Activated CD4-positive, alpha-beta memory T cell treated with anti-CD3 and anti-CD28 coated beads for 36 hours (primary cell): ENCODE measurements around the gene KMT2A. TPM values are rescaled to one million over a fixed set of nuclear protein-coding genes. Genes with fewer than 3 reads are reported as not detected.
A peak's percentile ranks its signal among the peaks of the same experiment; 100 is the strongest.

ENCODE experiments used
- CTCF ChIA-PET: fragments of 350-600 bp; sonication (Branson Sonifier 250); formaldehyde crosslinking; loops from one replicate; lab custom pipeline; 2021; ENCODE audit warnings: antibody characterized with exemption, inconsistent platforms; lab: Charles Lee
- POLR2A ChIA-PET: fragments of 350-600 bp; sonication (Branson Sonifier 250); formaldehyde crosslinking; loops from one replicate; lab custom pipeline; 2021; ENCODE audit warnings: antibody characterized with exemption; lab: Charles Lee
- DNase-seq: peaks from one replicate; pipeline ENCODE4 v3.0.0-alpha.2; 2020
- H3K27ac Mint-ChIP-seq: one replicate; pipeline ENCODE4 v1.8.0; 2021; ENCODE audit warnings: mixed read lengths
- H3K27me3 Mint-ChIP-seq: one replicate; pipeline ENCODE4 v1.8.0; 2021; ENCODE audit warnings: mixed read lengths
- H3K36me3 Mint-ChIP-seq: one replicate; pipeline ENCODE4 v1.8.0; 2021; ENCODE audit warnings: mixed read lengths
- H3K4me1 Mint-ChIP-seq: one replicate; pipeline ENCODE4 v1.8.0; 2021; ENCODE audit warnings: low read depth, mixed read lengths
- H3K4me3 Mint-ChIP-seq: one replicate; pipeline ENCODE4 v1.8.0; 2021; ENCODE audit warnings: mild to moderate bottlenecking, mixed read lengths
- H3K9me3 Mint-ChIP-seq: one replicate; pipeline ENCODE4 v1.8.0; 2021; ENCODE audit warnings: mixed read lengths
- intact Hi-C: fragments of 100-400 bp; cut with micrococcal nuclease; formaldehyde crosslinking; loops from one replicate; pipeline ENCODE4 v1.15.1; 2023
- total RNA-seq, 2 experiments: library from RNA; stranded (reverse); gene quantifications; one replicate each; pipeline ENCODE4 v1.2.3, GENCODE V29; 2021

KMT2A gene
- total RNA-seq, 2 experiments from 2014 or later = 61.5 to 72.4 TPM

DNA sequence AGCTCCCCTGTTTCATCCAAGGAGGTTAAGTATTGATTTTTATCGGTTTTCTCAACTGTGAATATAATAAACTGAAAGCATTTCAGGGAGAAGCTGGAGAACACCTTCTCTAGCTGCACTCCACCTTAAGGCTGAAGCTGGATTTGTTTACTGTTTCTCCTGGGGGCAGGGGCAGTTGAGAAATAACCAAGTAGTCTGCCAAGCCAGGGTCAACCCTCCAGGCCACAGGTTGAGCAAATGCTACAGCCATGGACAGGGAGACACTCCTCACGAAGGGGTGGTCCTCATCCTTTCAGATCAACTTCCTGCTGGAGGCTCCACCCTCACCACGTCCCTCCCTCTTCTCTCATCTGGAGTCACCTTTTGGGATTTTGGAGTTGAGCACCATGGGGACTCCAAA is 90.8 kb downstream of the KMT2A start, which contains the start of gene TTC36:
TSS of gene TTC36 (plus strand) at position 366 of the 400 bp plus-strand sequence. CDS start at position 387, 21 bp downstream.
- Mint-ChIP-seq H3K9me3 (no peaks in the 10 kb centered on the region), H3K27me3 (no peaks in the 10 kb centered on the region), H3K4me3 (no peak within 1 kb of the TSS), H3K4me1 (peaks cover 28% of the 10 kb centered on the region), H3K36me3 (peaks cover 6% of the 10 kb centered on the region), H3K27ac (no peak within 1 kb of the TSS)
- no peak for DNase-seq
- ChIA-PET CTCF (no interaction called here), POLR2A (interaction anchor here (0.6 kb wide), 1 partner anchor 162 kb away, joined by 3 read pairs; no protein-coding TSS in a partner anchor)
- intact Hi-C loops = no loop called here

DNA sequence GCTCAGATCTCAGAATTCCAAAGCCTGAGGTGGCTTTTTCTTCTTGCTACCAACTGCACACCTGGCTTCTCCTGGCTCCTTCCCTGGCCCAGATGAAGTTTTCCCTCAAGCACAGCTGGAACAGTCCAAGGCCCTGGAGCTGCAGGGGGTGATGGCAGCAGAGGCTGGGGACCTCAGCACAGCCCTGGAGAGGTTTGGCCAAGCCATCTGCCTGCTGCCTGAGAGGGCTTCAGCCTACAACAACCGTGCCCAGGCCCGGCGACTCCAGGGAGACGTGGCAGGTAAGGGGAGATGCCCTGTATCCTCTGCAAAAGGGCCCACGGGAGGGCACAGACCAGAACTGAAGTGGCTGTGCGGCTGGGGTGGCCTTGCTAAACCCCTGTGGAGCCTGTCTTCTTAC is 92.2 kb downstream of the KMT2A start:
- Mint-ChIP-seq H3K9me3 (no peaks in the 10 kb centered on the region), H3K4me3 (no peak overlapping the region), H3K27ac (no peak overlapping the region), H3K36me3 (peaks cover 1% of the 10 kb centered on the region), H3K4me1 (peaks cover 28% of the 10 kb centered on the region), H3K27me3 (no peaks in the 10 kb centered on the region)
- no peak for DNase-seq
- ChIA-PET POLR2A (interaction anchor here (1.1 kb wide), 1 partner anchor 72 kb away, joined by 3 read pairs; no protein-coding TSS in a partner anchor), CTCF (interaction anchor here (1.3 kb wide), 1 partner anchor 40 kb away, joined by 3 read pairs; no protein-coding TSS in a partner anchor)
- intact Hi-C loops = no loop called here

DNA sequence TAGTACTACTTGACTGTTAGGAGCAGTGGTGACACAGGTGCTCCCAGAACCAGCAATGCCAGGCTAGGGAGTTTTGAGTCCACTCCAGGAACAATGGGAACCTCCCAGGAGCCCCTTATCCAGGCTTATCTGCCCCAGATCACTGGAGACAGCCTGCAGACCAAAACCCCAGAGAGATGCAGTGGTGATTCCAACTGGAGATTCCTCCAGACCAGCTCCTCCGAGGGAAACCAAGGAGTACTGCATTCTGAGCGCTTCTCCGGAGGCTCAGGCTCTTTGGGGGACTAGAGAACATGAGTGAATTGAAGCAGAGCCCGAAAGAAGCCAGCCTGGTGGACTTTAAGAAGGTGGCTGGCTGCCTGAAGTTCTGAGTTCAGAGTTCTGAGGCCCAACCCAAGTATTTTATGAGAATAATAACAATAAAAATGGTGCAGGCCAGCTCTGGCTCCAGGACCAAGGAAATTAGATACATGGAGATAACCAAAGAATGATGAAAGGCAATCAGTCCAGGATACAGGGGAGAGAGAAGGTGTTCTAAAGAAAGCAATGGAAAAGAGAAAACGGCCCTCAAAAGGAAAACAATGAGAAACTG is 93.4 kb downstream of the KMT2A start:
- H3K27me3 Mint-ChIP-seq = no peaks in the 10 kb centered on the region

DNA sequence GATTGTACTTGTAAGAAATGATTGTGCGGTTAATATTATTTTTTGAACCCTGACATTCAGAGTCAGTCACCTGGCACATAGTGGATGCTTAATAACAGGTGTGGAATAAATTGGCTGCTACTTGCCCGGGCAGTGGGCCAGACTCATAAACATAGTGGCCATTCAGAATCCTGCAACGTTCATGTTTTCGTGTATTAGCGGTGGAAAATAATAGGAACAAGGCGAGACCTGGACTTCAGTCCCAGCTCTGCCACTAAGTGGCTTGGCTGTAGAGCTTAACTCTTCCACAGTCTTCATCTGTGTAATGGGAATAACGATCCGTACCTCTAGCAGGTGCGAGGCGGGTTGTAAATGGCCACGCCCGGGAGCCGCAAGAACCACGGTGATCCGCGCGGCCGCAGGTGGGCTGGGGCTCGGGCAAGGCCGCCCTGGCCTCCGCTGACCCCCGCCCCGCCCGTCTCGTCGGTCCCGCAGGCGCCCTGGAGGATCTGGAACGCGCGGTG is 93.9 kb downstream of the KMT2A start:
- Mint-ChIP-seq H3K27ac (peak overlapping the region; percentile 32), H3K36me3 (no peaks in the 10 kb centered on the region), H3K4me3 (peak overlapping the region; percentile 92), H3K4me1 (peaks cover 28% of the 10 kb centered on the region), H3K27me3 (no peaks in the 10 kb centered on the region), H3K9me3 (no peaks in the 10 kb centered on the region)
- POLR2A ChIA-PET = interaction anchor here (0.6 to 1.0 kb wide), 2 partner anchors 8 to 91 kb away, joined by 3 read pairs; no protein-coding TSS in a partner anchor
- CTCF ChIA-PET = interaction anchor here (1.0 to 1.5 kb wide), 3 partner anchors 12 to 235 kb away, joined by 3 to 6 read pairs (median 3); partner anchors contain the start of gene ATP5MG
- DNase-seq = no peak
- intact Hi-C loops = loop anchor here (2.0 kb wide), 1 partner anchor 43 kb away; the partner anchor contains the start of gene ARCN1

More for the DNA sequence above, 93.4 kb downstream of the KMT2A start:
- no peaks in the 10 kb centered on the region for H3K9me3 Mint-ChIP-seq
- no peak overlapping the region for H3K27ac Mint-ChIP-seq
- no peaks in the 10 kb centered on the region for H3K36me3 Mint-ChIP-seq
- H3K4me1 Mint-ChIP-seq = peaks cover 28% of the 10 kb centered on the region
- ChIA-PET CTCF (interaction anchor here (1.0 to 1.5 kb wide), 3 partner anchors 12 to 234 kb away, joined by 3 to 6 read pairs (median 3); partner anchors contain the start of gene ATP5MG), POLR2A (no interaction called here)
- no peak for DNase-seq
- intact Hi-C loops = loop anchor here (2.0 kb wide), 1 partner anchor 43 kb away; the partner anchor contains the start of gene ARCN1
- H3K4me3 Mint-ChIP-seq = peak overlapping the region; percentile 92

DNA sequence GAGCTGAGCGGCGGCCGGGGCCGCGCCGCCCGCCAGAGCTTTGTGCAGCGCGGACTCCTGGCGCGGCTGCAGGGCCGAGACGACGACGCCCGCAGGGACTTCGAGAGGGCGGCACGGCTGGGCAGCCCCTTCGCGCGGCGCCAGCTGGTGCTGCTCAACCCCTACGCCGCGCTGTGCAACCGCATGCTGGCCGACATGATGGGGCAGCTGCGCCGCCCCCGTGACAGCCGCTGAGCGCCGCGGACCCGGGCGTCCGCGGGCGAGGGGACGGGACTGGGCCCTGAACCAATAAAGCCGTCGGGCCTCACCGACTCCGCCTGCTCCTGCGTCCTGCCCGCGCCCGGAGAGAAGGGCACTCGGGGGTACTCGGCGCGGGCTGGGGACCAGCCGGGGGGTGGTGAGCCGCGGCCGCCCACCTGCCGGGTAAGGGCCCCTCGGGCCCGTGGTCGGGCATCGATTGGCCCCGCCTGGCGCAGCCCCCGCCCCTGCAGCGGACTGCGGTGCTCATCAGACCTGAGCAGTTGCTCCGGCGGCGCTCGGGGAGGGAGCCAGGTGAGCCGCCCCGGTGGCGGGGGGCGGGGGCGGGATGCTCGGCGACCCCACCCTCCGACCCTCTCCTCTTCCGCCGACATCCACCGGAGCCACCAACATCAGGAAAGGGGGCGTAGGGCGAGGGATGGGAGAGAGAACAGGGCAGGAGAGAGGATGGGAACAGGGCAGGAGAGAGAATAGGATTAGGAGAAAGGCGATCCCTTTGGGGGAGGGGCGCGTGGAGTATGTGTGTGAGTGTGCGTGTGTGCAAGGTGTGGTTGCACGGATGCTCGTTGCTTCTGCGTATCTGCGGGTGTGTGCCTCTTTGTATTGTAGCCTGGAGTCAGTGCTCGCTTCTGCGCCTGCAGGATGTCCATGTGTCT is 94.6 kb downstream of the KMT2A start, which contains the start of gene TMEM25:
TSS of gene TMEM25 (plus strand) at position 510 of the 914 bp plus-strand sequence. CDS start 610 bp downstream, outside the sequence.
- peak within 1 kb of the TSS; percentile 74 for H3K27ac Mint-ChIP-seq
- POLR2A ChIA-PET = interaction anchor here (0.6 to 1.0 kb wide), 2 partner anchors 9 to 91 kb away, joined by 3 read pairs; no protein-coding TSS in a partner anchor
- H3K4me1 Mint-ChIP-seq = peaks cover 28% of the 10 kb centered on the region
- H3K27me3 Mint-ChIP-seq = no peaks in the 10 kb centered on the region
- no peaks in the 10 kb centered on the region for H3K36me3 Mint-ChIP-seq
- CTCF ChIA-PET = interaction anchor here (1.0 to 1.5 kb wide), 3 partner anchors 13 to 235 kb away, joined by 3 to 6 read pairs (median 3); partner anchors contain the start of gene ATP5MG
- no peaks in the 10 kb centered on the region for H3K9me3 Mint-ChIP-seq
- DNase-seq = peak; percentile 84
- intact Hi-C loops = loop anchor here (2.0 kb wide), 1 partner anchor 42 kb away; the partner anchor contains the start of gene ARCN1
- H3K4me3 Mint-ChIP-seq = peak within 1 kb of the TSS; percentile 92

DNA sequence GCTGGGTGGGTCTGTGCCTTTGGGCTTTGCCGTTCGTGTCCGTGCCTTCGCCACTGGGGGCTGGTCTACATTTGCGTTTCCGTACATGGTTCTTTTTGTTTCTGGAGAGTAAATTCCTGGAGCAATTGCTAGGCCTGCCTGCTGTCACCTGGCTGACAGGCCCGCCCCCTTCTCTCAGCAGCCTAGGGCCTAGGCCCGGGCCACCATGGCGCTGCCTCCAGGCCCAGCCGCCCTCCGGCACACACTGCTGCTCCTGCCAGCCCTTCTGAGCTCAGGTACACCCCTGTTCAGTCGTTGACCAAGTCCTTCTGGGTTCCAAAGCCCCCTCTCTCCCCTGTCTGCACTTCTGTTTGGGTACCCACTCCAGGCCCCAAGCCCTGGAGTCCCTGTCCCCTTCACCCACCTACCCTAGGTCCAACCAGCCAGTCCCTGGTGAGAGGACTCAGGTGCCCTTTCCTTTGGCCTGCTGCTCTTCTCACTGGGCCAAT is 95.3 kb downstream of the KMT2A start:
- Mint-ChIP-seq H3K4me1 (peaks cover 28% of the 10 kb centered on the region), H3K27me3 (no peaks in the 10 kb centered on the region), H3K27ac (peak overlapping the region; percentile 74), H3K9me3 (no peaks in the 10 kb centered on the region), H3K4me3 (peak overlapping the region; percentile 92), H3K36me3 (no peaks in the 10 kb centered on the region)
- no peak for DNase-seq
- ChIA-PET CTCF (no interaction called here), POLR2A (no interaction called here)
- intact Hi-C loops = loop anchor here (2.0 kb wide), 1 partner anchor 41 kb away; the partner anchor contains the start of gene ARCN1

DNA sequence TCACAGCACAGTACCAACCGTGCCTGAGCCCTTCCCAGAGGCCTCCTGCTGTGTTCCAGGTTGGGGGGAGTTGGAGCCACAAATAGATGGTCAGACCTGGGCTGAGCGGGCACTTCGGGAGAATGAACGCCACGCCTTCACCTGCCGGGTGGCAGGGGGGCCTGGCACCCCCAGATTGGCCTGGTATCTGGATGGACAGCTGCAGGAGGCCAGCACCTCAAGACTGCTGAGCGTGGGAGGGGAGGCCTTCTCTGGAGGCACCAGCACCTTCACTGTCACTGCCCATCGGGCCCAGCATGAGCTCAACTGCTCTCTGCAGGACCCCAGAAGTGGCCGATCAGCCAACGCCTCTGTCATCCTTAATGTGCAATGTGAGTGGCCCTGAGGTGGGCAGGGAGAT is 95.8 kb downstream of the KMT2A start:
- intact Hi-C loops = no loop called here
- H3K4me1 Mint-ChIP-seq = peaks cover 28% of the 10 kb centered on the region
- CTCF ChIA-PET = no interaction called here
- H3K27ac Mint-ChIP-seq = no peak overlapping the region
- POLR2A ChIA-PET = no interaction called here
- H3K9me3 Mint-ChIP-seq = no peaks in the 10 kb centered on the region
- no peaks in the 10 kb centered on the region for H3K27me3 Mint-ChIP-seq
- no peaks in the 10 kb centered on the region for H3K36me3 Mint-ChIP-seq
- DNase-seq = no peak
- H3K4me3 Mint-ChIP-seq = peak overlapping the region; percentile 92

DNA sequence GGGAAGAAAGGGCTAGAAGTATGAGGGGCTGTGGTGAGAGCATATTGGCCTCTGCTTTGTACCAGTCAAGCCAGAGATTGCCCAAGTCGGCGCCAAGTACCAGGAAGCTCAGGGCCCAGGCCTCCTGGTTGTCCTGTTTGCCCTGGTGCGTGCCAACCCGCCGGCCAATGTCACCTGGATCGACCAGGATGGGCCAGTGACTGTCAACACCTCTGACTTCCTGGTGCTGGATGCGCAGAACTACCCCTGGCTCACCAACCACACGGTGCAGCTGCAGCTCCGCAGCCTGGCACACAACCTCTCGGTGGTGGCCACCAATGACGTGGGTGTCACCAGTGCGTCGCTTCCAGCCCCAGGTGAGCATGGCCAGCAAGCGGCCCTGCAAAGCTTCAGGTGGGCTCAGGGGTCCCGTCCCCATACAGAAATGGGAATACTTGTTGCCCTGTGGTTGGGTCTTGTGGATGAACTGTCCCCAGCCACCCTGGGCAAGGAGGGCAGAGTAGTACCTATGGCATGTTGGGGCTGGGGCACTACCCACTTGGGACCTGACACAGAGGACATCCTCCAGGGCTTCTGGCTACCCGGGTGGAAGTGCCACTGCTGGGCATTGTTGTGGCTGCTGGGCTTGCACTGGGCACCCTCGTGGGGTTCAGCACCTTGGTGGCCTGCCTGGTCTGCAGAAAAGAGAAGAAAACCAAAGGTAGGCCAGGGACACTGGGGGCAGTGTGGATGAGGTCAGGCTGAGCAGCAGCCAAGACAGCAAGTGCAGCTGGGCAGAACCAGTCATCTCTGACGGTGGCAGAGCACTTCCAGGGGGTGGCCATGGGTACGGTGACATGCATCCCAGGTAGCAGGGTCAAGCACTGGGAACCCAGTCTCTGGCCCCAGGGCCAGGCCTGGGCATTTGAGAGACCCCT is 96.8 kb downstream of the KMT2A start:
- H3K4me3 Mint-ChIP-seq = no peak overlapping the region
- H3K4me1 Mint-ChIP-seq = peaks cover 26% of the 10 kb centered on the region
- no peak overlapping the region for H3K27ac Mint-ChIP-seq
- no peak for DNase-seq
- H3K27me3 Mint-ChIP-seq = no peaks in the 10 kb centered on the region
- H3K36me3 Mint-ChIP-seq = no peaks in the 10 kb centered on the region
- ChIA-PET POLR2A (no interaction called here), CTCF (no interaction called here)
- intact Hi-C loops = no loop called here
- H3K9me3 Mint-ChIP-seq = no peaks in the 10 kb centered on the region

DNA sequence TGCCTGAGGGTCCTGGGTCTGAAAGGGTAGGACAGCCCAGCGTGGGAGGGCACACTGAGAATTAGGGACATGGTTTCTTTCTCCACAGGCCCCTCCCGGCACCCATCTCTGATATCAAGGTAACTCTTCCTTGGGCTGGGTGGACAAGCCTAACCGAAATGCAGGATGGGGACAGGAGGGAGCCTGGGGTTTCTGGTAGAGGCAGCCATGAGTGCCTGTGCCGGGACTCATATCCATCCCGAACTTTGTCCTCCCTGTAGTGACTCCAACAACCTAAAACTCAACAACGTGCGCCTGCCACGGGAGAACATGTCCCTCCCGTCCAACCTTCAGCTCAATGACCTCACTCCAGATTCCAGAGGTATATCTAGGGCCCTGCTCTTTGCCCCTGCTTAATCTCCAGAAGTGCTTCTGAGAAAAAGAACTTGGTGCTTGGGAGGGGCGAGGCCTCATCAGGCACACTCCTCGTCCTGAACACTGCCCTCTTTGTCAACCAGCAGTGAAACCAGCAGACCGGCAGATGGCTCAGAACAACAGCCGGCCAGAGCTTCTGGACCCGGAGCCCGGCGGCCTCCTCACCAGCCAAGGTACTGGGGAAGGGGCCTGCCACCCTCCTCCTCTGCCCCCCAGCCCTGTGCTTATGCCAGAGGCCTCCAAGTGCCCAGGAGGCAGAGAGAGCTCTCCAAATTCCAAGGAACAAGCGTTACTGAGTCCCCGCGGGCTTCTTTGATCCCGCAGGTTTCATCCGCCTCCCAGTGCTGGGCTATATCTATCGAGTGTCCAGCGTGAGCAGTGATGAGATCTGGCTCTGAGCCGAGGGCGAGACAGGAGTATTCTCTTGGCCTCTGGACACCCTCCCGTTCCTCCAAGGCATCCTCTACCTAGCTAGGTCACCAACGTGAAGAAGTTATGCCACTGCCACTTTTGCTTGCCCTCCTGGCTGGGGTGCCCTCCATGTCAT is 97.8 kb downstream of the KMT2A start:
- no peak overlapping the region for H3K27ac Mint-ChIP-seq
- POLR2A ChIA-PET = no interaction called here

DNA sequence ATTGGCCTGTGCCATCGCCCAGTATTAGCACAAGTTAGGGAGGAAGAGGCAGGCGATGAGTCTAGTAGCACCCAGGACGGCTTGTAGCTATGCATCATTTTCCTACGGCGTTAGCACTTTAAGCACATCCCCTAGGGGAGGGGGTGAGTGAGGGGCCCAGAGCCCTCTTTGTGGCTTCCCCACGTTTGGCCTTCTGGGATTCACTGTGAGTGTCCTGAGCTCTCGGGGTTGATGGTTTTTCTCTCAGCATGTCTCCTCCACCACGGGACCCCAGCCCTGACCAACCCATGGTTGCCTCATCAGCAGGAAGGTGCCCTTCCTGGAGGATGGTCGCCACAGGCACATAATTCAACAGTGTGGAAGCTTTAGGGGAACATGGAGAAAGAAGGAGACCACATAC is 99.0 kb downstream of the KMT2A start:
- H3K36me3 Mint-ChIP-seq = no peaks in the 10 kb centered on the region
- POLR2A ChIA-PET = no interaction called here
- CTCF ChIA-PET = no interaction called here
- peaks cover 10% of the 10 kb centered on the region for H3K4me1 Mint-ChIP-seq
- no peaks in the 10 kb centered on the region for H3K27me3 Mint-ChIP-seq
- intact Hi-C loops = no loop called here
- no peaks in the 10 kb centered on the region for H3K9me3 Mint-ChIP-seq
- H3K4me3 Mint-ChIP-seq = no peak overlapping the region
- no peak for DNase-seq
- no peak overlapping the region for H3K27ac Mint-ChIP-seq

More for the DNA sequence above, 97.8 kb downstream of the KMT2A start:
- no peak overlapping the region for H3K4me3 Mint-ChIP-seq
- no peaks in the 10 kb centered on the region for H3K9me3 Mint-ChIP-seq
- H3K27me3 Mint-ChIP-seq = no peaks in the 10 kb centered on the region
- peaks cover 22% of the 10 kb centered on the region for H3K4me1 Mint-ChIP-seq
- no peaks in the 10 kb centered on the region for H3K36me3 Mint-ChIP-seq
- intact Hi-C loops = no loop called here
- no peak for DNase-seq
- CTCF ChIA-PET = no interaction called here
